GM12801 (cell line): ENCODE data around the gene ADAM19.

Experiments used
- CTCF ChIP-seq: IDR thresholded peaks from one replicate; pipeline ENCODE4 v1.5.1; 2011; ENCODE audit warnings: control low read depth; ENCODE audit not compliant: insufficient read length; ENCODE audit errors: extremely low read depth

The ADAM19 gene

GRCh38 chr5:157468293-157468965 is 107.1 kb downstream of the ADAM19 start:
- no peak for TF ChIP-seq CTCF

GRCh38 chr5:157464519-157465171 is 110.9 kb downstream of the ADAM19 start:
- TF ChIP-seq CTCF: no peak

- no peak for TF ChIP-seq CTCF
Observed at GRCh38 chr5:157463621-157464518, 111.7 kb downstream of the ADAM19 start.

GRCh38 chr5:157463081-157463480 is 112.5 kb downstream of the ADAM19 start:
- no peak for TF ChIP-seq CTCF

- TF ChIP-seq CTCF: no peak
Observed at GRCh38 chr5:157460921-157461792, 114.4 kb downstream of the ADAM19 start.

- TF ChIP-seq CTCF: no peak
Observed at GRCh38 chr5:157459715-157460599, 115.6 kb downstream of the ADAM19 start, which contains the start of gene NIPAL4. Gene NIPAL4, plus strand, starts transcription at chr5:157460213. Its CDS starts 108 bp downstream, at chr5:157460321.
